ENCODE results near the gene ZNF608.

GRCh38 chr5:124736082-124736804, 10.2 kb downstream of the ZNF608 start:
- TF ChIP-seq EZH2phosphoT487 (IDR thresholded peaks at IDR 0.05; ENCODE audit: unreplicated experiment) (no peak), EZH2 (IDR thresholded peaks at IDR 0.05; ENCODE audit: low read depth, unreplicated experiment) (no peak), CTCF (conservative IDR thresholded peaks at IDR 0.05; ENCODE audit: low read depth in 2 of 2) (no peak)

Data from GM23338 (cell line).